CD4-positive, alpha-beta T cell treated with Interleukin-4 for 1 hour (primary cell): ENCODE measurements around the gene EPB41L4A.
A peak's percentile ranks its signal among the peaks of the same experiment; 100 is the strongest.

ENCODE experiments used
- DNase-seq, 2 donors: peaks; one replicate each; pipeline ENCODE4 v3.0.0-alpha.2; 2020 to 2022

EPB41L4A gene

GRCh38 chr5:112196584-112196983, 222.5 kb downstream of the EPB41L4A start:
- DNase-seq = no peak

DNA sequence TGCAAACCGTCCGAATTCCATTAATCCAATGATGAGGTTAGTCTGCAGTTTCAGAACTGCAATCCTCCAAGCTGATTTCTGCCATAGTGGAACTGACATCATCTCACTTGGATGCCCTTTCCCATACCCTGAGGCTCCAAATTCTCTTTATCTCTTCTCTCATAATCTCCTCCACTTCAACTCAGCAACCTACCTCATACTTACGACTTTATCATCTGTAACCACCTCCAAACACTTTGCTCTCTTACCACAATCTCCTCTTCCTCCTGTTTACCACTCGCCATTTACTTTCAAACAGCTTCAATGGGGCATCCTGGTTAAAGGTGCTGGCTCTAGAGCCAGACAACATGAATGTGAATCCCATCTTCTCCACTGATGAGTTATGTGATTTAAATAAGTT, 223.2 kb downstream of the EPB41L4A start:
- no peak for DNase-seq

DNA sequence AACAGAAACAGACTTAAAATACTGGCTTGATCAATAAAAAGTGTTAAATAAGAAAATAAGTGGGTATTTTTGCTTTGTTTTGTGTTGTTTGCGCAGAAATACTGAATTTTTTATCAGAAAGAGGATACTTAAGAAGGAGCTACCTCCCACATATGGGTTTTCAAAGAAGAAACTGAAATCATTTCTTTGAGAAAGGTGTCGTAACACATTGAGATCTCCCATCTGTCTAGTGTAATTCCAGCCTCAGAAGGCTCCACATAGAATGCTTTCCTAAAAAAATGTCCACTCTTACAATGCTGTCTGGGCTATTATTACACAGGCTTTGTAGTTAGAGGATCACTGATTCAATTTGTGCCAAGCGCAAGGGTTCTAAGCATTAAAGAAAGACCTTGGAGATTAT, 226.2 kb downstream of the EPB41L4A start:
- DNase-seq = no peak

- DNase-seq = no peak
Observed at GRCh38 chr5:112192072-112192471, 227.0 kb downstream of the EPB41L4A start.

GRCh38 chr5:112189391-112189790, 229.7 kb downstream of the EPB41L4A start:
- no peak for DNase-seq

- DNase-seq = peak in 1 of 2 donors; percentile 27
Observed at GRCh38 chr5:112186401-112186990, 232.6 kb downstream of the EPB41L4A start.

DNA sequence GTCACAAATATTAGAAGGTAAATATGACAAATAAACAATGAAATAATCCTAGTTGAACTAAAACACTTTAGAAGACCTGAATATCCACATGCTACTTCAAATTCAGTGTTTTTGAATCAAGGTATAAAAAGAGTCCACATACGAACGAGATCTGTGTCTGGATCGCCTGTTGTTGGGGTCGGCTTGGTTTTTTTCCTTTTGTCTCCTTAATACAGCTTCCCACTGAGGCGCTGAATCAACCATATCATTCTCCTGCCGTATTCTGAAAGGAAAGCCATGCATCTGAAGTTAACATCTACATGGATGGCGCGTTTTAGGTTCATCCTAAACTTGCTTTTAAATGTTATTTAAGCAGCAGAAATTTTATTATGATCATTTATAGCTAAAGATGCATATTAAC, 235.2 kb downstream of the EPB41L4A start:
- no peak for DNase-seq

- DNase-seq = no peak
Observed at GRCh38 chr5:112183103-112183711, 235.9 kb downstream of the EPB41L4A start.

DNA sequence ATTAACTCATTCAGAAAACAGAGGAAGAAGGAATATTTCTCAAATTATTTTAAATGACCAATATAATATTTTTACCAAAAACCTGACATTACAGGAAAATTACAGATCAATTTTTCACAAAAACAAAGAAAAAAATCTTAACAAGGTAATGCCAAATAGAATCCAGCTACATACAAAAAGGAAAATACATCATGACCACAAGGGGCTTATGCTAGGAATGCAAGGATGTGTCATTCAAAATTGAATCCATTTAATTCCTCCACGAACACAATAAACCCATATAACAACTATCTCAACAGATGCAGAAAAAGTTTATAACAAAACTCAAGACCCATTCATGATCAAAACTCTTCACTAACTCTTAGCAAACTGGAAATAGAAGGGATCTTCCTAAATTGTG, 239.8 kb downstream of the EPB41L4A start:
- no peak for DNase-seq

- DNase-seq = peak; percentile 28 to 64
Observed at GRCh38 chr5:112174959-112175594, 244.0 kb downstream of the EPB41L4A start.

- DNase-seq = no peak
Observed at GRCh38 chr5:112165897-112166737, 253.0 kb downstream of the EPB41L4A start.

GRCh38 chr5:112165399-112165798, 253.7 kb downstream of the EPB41L4A start:
- no peak for DNase-seq

- DNase-seq = no peak
Observed at GRCh38 chr5:112163435-112163834, 255.6 kb downstream of the EPB41L4A start.

- DNase-seq = no peak
Observed at GRCh38 chr5:112161392-112161748, 257.7 kb downstream of the EPB41L4A start.

DNA sequence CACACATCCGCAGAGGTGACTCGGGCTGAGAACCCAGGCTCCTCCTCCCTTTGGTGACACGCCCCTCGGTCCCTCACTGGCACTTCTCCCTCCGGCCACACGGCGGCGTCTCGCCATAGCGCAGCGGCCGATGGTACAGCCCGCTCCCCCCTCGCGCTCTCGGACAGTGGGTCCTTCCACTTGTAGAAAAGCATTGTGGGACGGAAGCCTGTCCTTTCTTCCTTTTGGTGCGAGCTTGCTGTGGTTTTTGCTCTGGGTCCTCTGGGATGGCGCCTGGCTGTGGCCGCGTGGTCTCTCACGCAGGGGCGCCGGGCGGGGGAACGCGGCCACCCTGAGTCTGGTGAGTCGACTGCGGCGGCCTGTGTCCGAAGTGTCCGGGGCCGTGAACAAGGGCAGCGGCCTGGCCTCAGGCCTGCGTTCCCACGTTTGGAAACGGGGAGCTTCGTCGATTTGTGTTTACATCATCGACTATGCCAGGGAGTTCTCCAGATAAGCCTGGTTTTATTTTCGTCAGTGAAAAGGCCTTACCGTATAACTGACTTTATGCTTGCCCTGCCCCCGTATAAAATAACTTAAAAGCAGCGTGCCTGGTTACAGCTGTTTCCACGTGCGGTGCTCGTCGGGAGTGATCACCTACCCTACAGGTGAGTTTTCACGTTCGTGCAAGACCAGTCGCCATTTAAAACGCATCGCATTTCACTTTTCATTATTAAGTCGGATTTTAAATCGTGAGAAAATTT, 258.3 kb downstream of the EPB41L4A start:
- DNase-seq = peak; percentile 89 to 95

GRCh38 chr5:112159435-112159834, 259.6 kb downstream of the EPB41L4A start:
- DNase-seq = no peak

DNA sequence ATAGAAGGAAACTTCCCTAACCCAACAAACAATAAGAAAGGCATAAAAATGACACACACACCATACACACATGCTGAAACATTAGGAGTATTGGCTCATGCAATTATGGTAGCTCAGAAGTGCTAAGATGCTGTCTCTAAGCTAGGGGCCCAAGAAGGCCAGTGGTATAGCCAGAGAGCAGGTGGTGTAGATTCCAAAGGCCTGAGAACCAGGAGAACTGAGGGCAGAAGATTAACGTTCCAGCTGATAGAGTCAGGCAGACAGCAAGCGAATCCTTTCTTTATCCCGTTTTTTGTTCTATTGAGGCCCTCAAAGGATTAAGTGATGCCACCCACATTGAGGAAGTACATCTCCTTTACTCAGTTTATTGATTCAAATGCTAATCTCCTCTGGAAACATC, 262.9 kb downstream of the EPB41L4A start:
- no peak for DNase-seq

DNA sequence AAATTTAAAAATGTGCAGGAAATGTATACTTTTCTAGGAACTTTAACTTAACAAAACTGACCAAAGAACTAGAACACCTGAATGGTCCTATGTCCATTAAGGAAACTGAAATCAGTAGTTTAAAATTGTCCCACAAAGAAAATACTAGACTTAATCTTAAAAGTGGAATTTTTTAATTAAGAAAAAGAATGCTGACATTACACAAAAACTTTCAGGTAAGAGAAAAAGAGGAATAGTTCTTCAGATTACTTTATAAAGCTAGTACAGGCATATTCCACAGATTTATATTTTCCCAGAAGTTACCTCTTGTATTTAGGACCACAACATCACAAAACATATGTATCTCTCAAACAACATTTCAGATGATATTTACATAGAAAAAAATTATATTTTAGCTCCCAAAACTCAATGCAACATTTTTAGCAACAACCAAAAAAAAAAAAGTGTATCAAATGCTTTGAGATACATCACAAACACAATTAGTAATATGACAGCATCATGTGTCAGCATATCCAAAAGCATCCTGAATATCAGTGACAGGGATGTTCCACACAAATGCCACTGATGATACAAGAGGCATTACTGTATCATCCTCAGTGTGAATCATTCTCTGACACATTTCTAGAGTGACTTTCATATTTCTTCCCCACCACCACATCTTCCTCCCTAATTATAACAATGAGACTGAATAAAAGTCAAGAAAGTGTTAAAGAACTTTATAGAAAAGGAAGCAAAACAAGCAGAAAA, 264.0 kb downstream of the EPB41L4A start:
- no peak for DNase-seq

DNA sequence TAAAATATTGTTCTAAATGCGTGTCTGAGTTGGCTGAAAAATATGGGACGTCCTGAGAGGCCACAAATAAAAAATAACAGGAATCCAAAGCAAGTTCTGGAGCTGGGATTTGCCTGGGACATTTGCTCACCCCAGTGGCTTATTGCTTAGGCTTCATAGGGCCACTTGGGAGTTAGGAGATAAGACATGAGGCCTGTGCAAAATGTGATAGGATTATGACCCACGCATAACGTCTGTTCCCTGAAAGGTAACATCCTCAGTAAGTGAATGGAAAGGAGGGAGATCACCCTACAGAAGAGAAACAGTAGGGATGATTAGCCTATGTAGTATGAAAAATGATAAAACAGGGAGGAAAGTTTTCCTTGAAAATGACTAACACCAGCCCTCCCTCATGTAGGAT, 269.4 kb downstream of the EPB41L4A start:
- no peak for DNase-seq

DNA sequence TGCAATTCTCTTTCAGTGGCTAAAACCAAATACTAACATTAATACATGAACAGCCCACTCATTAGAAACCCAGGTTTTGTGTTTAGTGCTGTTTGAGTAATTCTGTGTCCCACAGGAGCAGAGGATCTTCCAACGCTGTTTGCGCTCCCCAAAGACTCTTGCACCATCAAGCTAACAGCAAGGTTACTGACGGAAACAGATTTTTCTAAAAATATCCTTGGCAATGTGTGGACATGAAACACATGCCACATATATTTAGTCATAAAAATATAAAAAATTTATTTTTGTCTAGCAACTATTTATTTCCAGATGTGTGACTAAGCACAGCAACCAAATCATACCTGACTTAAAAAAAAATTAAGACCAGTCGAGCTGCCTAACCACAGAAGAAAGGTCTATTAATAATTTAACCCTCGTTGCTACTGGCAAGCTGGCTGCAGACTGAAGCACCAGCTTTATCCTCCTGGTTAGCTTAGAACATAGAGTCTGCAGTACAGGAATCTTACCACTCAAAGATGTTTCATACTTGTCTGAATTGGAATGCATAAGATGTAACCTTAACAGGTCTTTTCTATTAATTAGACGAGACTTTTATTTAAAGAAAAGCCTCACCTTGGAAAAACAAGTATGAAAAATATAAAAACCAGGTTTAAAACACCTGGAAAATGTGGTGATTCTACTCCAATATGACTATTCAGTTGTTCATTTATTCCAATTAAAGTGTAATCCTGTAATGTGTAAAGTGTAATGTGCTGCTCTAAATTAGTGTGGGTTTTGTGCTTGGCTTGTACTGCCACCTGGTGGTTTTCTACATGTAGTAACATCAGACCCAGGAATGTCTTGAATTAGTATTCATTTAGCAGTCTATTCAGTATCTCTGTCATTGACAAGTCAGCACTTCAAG, 272.5 kb downstream of the EPB41L4A start:
- DNase-seq = peak; percentile 61 to 72

DNA sequence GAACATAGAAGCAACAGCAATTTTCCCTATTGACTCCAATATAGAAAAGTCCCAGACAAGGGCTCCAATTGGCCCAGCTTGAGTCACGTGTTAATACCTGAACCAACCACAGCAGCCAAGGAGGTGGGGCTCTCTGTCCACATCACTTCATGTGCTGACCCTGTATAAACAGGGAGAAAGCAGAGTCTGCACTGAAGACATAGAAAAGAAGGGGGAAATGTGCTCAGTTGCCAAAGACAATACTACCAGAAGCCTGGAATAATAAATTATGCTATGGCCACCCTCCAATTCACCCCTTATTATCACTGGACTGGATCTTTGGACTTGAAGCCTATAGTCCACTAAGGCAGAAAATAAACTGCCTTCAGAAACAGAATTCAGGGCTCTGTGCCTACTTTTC, 275.4 kb downstream of the EPB41L4A start:
- no peak for DNase-seq
